GM23338 (cell line): Measurements from ENCODE around the gene SLTM. TPM values are rescaled to one million over a fixed set of nuclear protein-coding genes. Genes with fewer than 3 reads are reported as not detected.
A peak's percentile ranks its signal among the peaks of the same experiment; 100 is the strongest.

ENCODE experiments used
- ATAC-seq: fragments of 200-7000 bp; cut with Tn5 transposase; 3 replicates; pipeline ENCODE4 v1.9.1; 2020
- DNase-seq: peaks from one replicate; pipeline ENCODE4 v3.0.0-alpha.2; 2015; ENCODE audit warnings: low spot score
- H2AFZ ChIP-seq: fragments of 200-600 bp; sonication (generic); 2 replicates; pipeline ENCODE4 v1.8.0; 2016; ENCODE audit warnings: antibody characterized with exemption, mild to moderate bottlenecking, moderate library complexity
- H3F3A ChIP-seq: fragments of 200-600 bp; sonication (generic); replicated peaks from 2 replicates; pipeline ENCODE4 v1.8.0; 2017; ENCODE audit warnings: antibody characterized with exemption, mixed run types, low read depth
- H3K27ac ChIP-seq: fragments of 200-600 bp; sonication (generic); 2 replicates; pipeline ENCODE4 v1.6.1; 2016; ENCODE audit warnings: low read depth
- H3K27me3 ChIP-seq: fragments of 200-600 bp; sonication (generic); 2 replicates; pipeline ENCODE4 v1.8.0; 2016; ENCODE audit warnings: mild to moderate bottlenecking, mixed run types, moderate library complexity; ENCODE audit not compliant: insufficient read depth
- H3K36me3 ChIP-seq: fragments of 200-600 bp; sonication (generic); 2 replicates; pipeline ENCODE4 v1.8.0; 2016; ENCODE audit warnings: mild to moderate bottlenecking; ENCODE audit not compliant: insufficient read depth
- H3K4me1 ChIP-seq: fragments of 200-600 bp; sonication (generic); 2 replicates; pipeline ENCODE4 v1.8.0; 2016; ENCODE audit warnings: mild to moderate bottlenecking, moderate library complexity; ENCODE audit not compliant: insufficient read depth
- H3K4me2 ChIP-seq: fragments of 200-600 bp; sonication (generic); 2 replicates; pipeline ENCODE4 v1.7.1; 2017; ENCODE audit warnings: mixed run types
- H3K4me3 ChIP-seq: fragments of 200-600 bp; sonication (generic); 2 replicates; pipeline ENCODE4 v1.6.1; 2016; ENCODE audit warnings: mixed run types
- H3K79me2 ChIP-seq: fragments of 200-600 bp; sonication (generic); replicated peaks from 2 replicates; pipeline ENCODE4 v1.8.0; 2017; ENCODE audit warnings: mild to moderate bottlenecking; ENCODE audit not compliant: insufficient read depth
- H3K9me2 ChIP-seq: fragments of 200-600 bp; sonication (generic); 2 replicates; pipeline ENCODE4 v1.8.0; 2017; ENCODE audit not compliant: insufficient read depth
- H4K20me1 ChIP-seq: fragments of 200-600 bp; sonication (generic); replicated peaks from 2 replicates; pipeline ENCODE4 v1.8.0; 2017; ENCODE audit warnings: mild to moderate bottlenecking; ENCODE audit not compliant: insufficient read depth
- H3K27ac Mint-ChIP-seq: 2 replicates; pipeline ENCODE4 v1.8.0; 2020; ENCODE audit warnings: inconsistent platforms, mild to moderate bottlenecking, moderate library complexity, mixed read lengths
- H3K27me3 Mint-ChIP-seq: 3 replicates; pipeline ENCODE4 v1.8.0; 2022; ENCODE audit warnings: low read depth, mild to moderate bottlenecking, moderate library complexity, mixed read lengths, inconsistent platforms; ENCODE audit not compliant: insufficient read depth, poor library complexity
- H3K36me3 Mint-ChIP-seq: 3 replicates; pipeline ENCODE4 v1.8.0; 2021; ENCODE audit warnings: low read depth, mild to moderate bottlenecking, inconsistent platforms, moderate library complexity, mixed read lengths
- H3K4me1 Mint-ChIP-seq: 3 replicates; pipeline ENCODE4 v1.8.0; 2020; ENCODE audit warnings: mild to moderate bottlenecking, inconsistent platforms, mixed read lengths
- H3K4me3 Mint-ChIP-seq: 3 replicates; pipeline ENCODE4 v1.8.0; 2021; ENCODE audit warnings: moderate library complexity, mild to moderate bottlenecking, inconsistent platforms, mixed read lengths
- H3K9me3 Mint-ChIP-seq: 3 replicates; pipeline ENCODE4 v1.8.0; 2020; ENCODE audit warnings: moderate library complexity, mild to moderate bottlenecking, inconsistent platforms, mixed read lengths
- POLR2AphosphoS5 ChIP-seq: IDR thresholded peaks from 2 replicates; pipeline ENCODE4 v1.6.1; 2016; ENCODE audit warnings: antibody characterized with exemption, low read depth
- STAT1 ChIP-seq: IDR thresholded peaks from one replicate; pipeline ENCODE4 v1.6.1; 2016; ENCODE audit warnings: antibody characterized with exemption; ENCODE audit not compliant: unreplicated experiment
- polyA plus RNA-seq: library from polyadenylated mRNA; unstranded; fragments of >200 nt; fragmentation: Nextera tagmentation; extraction: Ambion mirVana; gene quantifications from 2 replicates; pipeline ENCODE4 v1.2.1, GENCODE V29; 2016
- total RNA-seq: library from RNA; depleted of rRNA; stranded (reverse); fragments of >200 nt; shearing (Covaris generic); gene quantifications from 2 replicates; pipeline ENCODE4 v1.2.3, GENCODE V29; 2014
- TF ChIP-seq, protein P1 (sequence below): IDR thresholded peaks from one replicate; pipeline ENCODE4 v1.6.1; 2018; ENCODE audit warnings: antibody characterized with exemption; ENCODE audit not compliant: unreplicated experiment
- TF ChIP-seq, protein P2 (sequence below), 2 experiments: fragments of 200-600 bp in 1 of 2; sonication (generic) in 1 of 2; conservative IDR thresholded peaks; 2 replicates each; pipeline versions ENCODE4 v1.5.1 to v1.6.1; 2016 to 2017; ENCODE audit warnings: antibody characterized with exemption in 2 of 2, low read depth in 2 of 2, mild to moderate bottlenecking in 2 of 2, moderate library complexity in 1 of 2

SLTM gene
- total and polyA plus RNA-seq, 2 experiments from 2014 or later = 210 to 476 TPM

DNA sequence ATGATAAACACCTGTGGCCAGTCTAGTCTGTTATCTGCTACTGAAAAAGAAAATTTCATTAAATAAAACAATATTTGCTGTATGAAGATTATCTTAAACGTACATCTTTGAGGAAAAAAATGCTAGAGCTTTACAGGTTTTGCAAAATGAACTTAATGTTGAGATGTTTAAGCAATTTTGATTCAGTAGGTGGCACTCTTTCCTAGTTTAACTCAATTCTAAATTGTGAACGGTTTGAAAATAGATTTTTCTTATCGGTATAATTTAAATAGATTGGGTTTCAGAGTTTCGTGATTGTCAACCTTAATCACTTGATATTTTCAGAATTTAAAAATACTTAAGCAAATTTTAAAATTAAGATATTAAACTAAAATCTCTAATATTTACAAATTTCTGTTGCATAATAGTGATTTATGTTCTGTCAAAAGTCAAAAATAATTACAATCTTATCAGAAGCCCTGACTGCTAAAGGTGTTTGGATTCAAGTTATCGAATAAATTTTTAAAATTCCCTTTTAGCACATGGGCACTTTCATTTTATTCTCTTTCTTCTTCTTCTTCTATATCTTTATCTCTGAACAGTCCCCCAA, 47.0 kb upstream of the SLTM start:
- DNase-seq (peak; percentile 52), ATAC-seq (no peak)
- Histone ChIP-seq H3K4me3 (no peak overlapping the region), H3K79me2 (no peaks in the 10 kb centered on the region), H3K36me3 (no peaks in the 10 kb centered on the region), H2AFZ (no peak overlapping the region), H3K9me2 (no peaks in the 10 kb centered on the region), H4K20me1 (no peaks in the 10 kb centered on the region), H3K27ac (no peak overlapping the region), H3K4me2 (no peak overlapping the region), H3K4me1 (no peaks in the 10 kb centered on the region; the same call in 1 of the 2 replicates), H3K27me3 (no peaks in the 10 kb centered on the region), H3F3A (no peaks in the 10 kb centered on the region)
- no peak overlapping the region for H3K4me3 Mint-ChIP-seq
- H3K27ac Mint-ChIP-seq = no peak overlapping the region
- TF ChIP-seq, protein P1, sequence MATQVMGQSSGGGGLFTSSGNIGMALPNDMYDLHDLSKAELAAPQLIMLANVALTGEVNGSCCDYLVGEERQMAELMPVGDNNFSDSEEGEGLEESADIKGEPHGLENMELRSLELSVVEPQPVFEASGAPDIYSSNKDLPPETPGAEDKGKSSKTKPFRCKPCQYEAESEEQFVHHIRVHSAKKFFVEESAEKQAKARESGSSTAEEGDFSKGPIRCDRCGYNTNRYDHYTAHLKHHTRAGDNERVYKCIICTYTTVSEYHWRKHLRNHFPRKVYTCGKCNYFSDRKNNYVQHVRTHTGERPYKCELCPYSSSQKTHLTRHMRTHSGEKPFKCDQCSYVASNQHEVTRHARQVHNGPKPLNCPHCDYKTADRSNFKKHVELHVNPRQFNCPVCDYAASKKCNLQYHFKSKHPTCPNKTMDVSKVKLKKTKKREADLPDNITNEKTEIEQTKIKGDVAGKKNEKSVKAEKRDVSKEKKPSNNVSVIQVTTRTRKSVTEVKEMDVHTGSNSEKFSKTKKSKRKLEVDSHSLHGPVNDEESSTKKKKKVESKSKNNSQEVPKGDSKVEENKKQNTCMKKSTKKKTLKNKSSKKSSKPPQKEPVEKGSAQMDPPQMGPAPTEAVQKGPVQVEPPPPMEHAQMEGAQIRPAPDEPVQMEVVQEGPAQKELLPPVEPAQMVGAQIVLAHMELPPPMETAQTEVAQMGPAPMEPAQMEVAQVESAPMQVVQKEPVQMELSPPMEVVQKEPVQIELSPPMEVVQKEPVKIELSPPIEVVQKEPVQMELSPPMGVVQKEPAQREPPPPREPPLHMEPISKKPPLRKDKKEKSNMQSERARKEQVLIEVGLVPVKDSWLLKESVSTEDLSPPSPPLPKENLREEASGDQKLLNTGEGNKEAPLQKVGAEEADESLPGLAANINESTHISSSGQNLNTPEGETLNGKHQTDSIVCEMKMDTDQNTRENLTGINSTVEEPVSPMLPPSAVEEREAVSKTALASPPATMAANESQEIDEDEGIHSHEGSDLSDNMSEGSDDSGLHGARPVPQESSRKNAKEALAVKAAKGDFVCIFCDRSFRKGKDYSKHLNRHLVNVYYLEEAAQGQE = no peak
- TF ChIP-seq, protein P2, sequence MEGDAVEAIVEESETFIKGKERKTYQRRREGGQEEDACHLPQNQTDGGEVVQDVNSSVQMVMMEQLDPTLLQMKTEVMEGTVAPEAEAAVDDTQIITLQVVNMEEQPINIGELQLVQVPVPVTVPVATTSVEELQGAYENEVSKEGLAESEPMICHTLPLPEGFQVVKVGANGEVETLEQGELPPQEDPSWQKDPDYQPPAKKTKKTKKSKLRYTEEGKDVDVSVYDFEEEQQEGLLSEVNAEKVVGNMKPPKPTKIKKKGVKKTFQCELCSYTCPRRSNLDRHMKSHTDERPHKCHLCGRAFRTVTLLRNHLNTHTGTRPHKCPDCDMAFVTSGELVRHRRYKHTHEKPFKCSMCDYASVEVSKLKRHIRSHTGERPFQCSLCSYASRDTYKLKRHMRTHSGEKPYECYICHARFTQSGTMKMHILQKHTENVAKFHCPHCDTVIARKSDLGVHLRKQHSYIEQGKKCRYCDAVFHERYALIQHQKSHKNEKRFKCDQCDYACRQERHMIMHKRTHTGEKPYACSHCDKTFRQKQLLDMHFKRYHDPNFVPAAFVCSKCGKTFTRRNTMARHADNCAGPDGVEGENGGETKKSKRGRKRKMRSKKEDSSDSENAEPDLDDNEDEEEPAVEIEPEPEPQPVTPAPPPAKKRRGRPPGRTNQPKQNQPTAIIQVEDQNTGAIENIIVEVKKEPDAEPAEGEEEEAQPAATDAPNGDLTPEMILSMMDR (conservative IDR thresholded peaks at IDR 0.05; ENCODE audit: low read depth in 2 of 2) = peak in 1 of 2 experiments; percentile 61; a peak in 3 of 4 replicates
- H3K27me3 Mint-ChIP-seq = no peaks in the 10 kb centered on the region
- peaks cover 5% of the 10 kb centered on the region; the same call in 2 of the 3 replicates for H3K4me1 Mint-ChIP-seq
- H3K9me3 Mint-ChIP-seq = no peaks in the 10 kb centered on the region
- H3K36me3 Mint-ChIP-seq = no peaks in the 10 kb centered on the region

DNA sequence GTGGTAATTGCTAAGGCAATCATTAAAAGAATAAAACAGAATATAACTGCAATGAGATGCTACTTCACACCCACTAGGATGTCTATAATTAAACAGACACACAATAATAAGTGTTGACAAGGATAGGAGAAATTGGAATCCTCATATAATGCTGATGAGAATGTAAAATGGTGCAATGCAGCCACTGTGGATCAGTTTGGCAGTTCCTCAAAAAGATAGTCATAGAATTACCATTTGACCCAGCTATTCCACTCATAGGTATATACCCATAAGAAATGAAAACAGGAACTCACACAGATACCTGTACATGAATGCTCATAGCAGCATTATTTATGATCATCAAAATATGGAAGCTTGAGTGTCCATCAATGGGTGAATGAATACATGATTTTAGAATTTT, 44.4 kb upstream of the SLTM start:
- Histone ChIP-seq H3K27ac (no peak overlapping the region), H3K27me3 (no peaks in the 10 kb centered on the region), H3K4me2 (no peak overlapping the region), H3F3A (no peaks in the 10 kb centered on the region), H4K20me1 (no peaks in the 10 kb centered on the region), H3K79me2 (no peaks in the 10 kb centered on the region), H2AFZ (no peak overlapping the region), H3K4me3 (no peak overlapping the region), H3K36me3 (no peaks in the 10 kb centered on the region), H3K4me1 (no peaks in the 10 kb centered on the region), H3K9me2 (no peaks in the 10 kb centered on the region)
- DNase-seq (no peak), ATAC-seq (no peak)
- Mint-ChIP-seq H3K4me1 (no peaks in the 10 kb centered on the region; the same call in 2 of the 3 replicates), H3K27ac (no peak overlapping the region), H3K27me3 (peaks cover 4% of the 10 kb centered on the region), H3K9me3 (no peaks in the 10 kb centered on the region), H3K4me3 (no peak overlapping the region), H3K36me3 (no peaks in the 10 kb centered on the region)
- TF ChIP-seq, protein P2 (conservative IDR thresholded peaks at IDR 0.05; ENCODE audit: low read depth in 2 of 2) = no peak
- TF ChIP-seq, protein P1 = no peak
- TF ChIP-seq POLR2AphosphoS5 (no peak), STAT1 (no peak)
